HG02798 (cell line): Measurements from ENCODE around the gene INSL3.
"Not testable (repeated sequence)": the region's sequence is repeated elsewhere in the genome, so short reads cannot be mapped to it uniquely, and the experiment has no call there.

Experiments used
- ATAC-seq: cut with Tn5 transposase; IDR thresholded peaks from one replicate; pipeline ENCODE4 v1.9.1; 2021; ENCODE audit warnings: mild to moderate bottlenecking; ENCODE audit not compliant: unreplicated experiment, poor library complexity

The INSL3 gene

GRCh38 chr19:17826508-17827056 is 5.3 kb upstream of the INSL3 start:
- ATAC-seq, result no peak

- no peak for ATAC-seq
Measured at GRCh38 chr19:17824339-17824738, 3.0 kb upstream of the INSL3 start.

GRCh38 chr19:17817668-17818363 is 3.5 kb downstream of the INSL3 start:
- no peak for ATAC-seq

GRCh38 chr19:17812099-17812498 is 9.2 kb downstream of the INSL3 start:
- ATAC-seq, result no peak

GRCh38 chr19:17811681-17812080 is 9.6 kb downstream of the INSL3 start:
- ATAC-seq, result no peak

- no peak for ATAC-seq
Measured at GRCh38 chr19:17811103-17811502, 10.2 kb downstream of the INSL3 start.

- ATAC-seq, result no peak
Measured at GRCh38 chr19:17807731-17808316, 13.5 kb downstream of the INSL3 start.

GRCh38 chr19:17806945-17807344 is 14.4 kb downstream of the INSL3 start:
- ATAC-seq, result no peak

- ATAC-seq, result no peak
Measured at GRCh38 chr19:17805427-17805826, 15.9 kb downstream of the INSL3 start.

GRCh38 chr19:17803264-17803896 is 17.9 kb downstream of the INSL3 start:
- ATAC-seq, result no peak

- ATAC-seq, result no peak
Measured at GRCh38 chr19:17802137-17802858, 19.0 kb downstream of the INSL3 start.

- not testable (repeated sequence) for ATAC-seq
Measured at GRCh38 chr19:17798599-17798998, 22.7 kb downstream of the INSL3 start.

GRCh38 chr19:17797424-17798201 is 23.7 kb downstream of the INSL3 start:
- no peak for ATAC-seq

- ATAC-seq, result no peak
Measured at GRCh38 chr19:17796838-17797423, 24.4 kb downstream of the INSL3 start.

GRCh38 chr19:17796013-17796837 is 25.1 kb downstream of the INSL3 start:
- ATAC-seq, result no peak

- ATAC-seq, result no peak
Measured at GRCh38 chr19:17795495-17795856, 25.8 kb downstream of the INSL3 start.

GRCh38 chr19:17794731-17795494 is 26.4 kb downstream of the INSL3 start, which contains the start of gene B3GNT3:
TSS of gene B3GNT3 (plus strand) at chr19:17795138. CDS start at chr19:17807808, 12,670 bp downstream.
- no peak for ATAC-seq

- ATAC-seq, result no peak
Measured at GRCh38 chr19:17794412-17794730, 26.9 kb downstream of the INSL3 start.
